Measurements from ENCODE around the gene ALDH4A1. TPM values are rescaled to one million over a fixed set of nuclear protein-coding genes. Genes with fewer than 3 reads are reported as not detected.

The ALDH4A1 gene
- total RNA-seq, 1 donor from 2014 or later = 6.5 TPM

GRCh38 chr1:18886003-18886335, 16.4 kb downstream of the ALDH4A1 start:
- Mint-ChIP-seq H3K27me3 (no peaks in the 10 kb centered on the region), H3K9me3 (no peaks in the 10 kb centered on the region), H3K36me3 (ENCODE audit: low read depth) (peaks cover 2% of the 10 kb centered on the region), H3K27ac (no peak overlapping the region), H3K4me1 (no peaks in the 10 kb centered on the region), H3K4me3 (no peak overlapping the region)
- intact Hi-C loops (cut with micrococcal nuclease) = no loop called here
- ATAC-seq (ENCODE audit: low read depth) (no peak), DNase-seq (no peak)
- CTCF ChIA-PET = interaction anchor here (3.3 to 5.2 kb wide), 2 partner anchors 22 to 85 kb away, joined by 26 to 76 read pairs; no protein-coding TSS in a partner anchor
- TF ChIP-seq, protein P1, sequence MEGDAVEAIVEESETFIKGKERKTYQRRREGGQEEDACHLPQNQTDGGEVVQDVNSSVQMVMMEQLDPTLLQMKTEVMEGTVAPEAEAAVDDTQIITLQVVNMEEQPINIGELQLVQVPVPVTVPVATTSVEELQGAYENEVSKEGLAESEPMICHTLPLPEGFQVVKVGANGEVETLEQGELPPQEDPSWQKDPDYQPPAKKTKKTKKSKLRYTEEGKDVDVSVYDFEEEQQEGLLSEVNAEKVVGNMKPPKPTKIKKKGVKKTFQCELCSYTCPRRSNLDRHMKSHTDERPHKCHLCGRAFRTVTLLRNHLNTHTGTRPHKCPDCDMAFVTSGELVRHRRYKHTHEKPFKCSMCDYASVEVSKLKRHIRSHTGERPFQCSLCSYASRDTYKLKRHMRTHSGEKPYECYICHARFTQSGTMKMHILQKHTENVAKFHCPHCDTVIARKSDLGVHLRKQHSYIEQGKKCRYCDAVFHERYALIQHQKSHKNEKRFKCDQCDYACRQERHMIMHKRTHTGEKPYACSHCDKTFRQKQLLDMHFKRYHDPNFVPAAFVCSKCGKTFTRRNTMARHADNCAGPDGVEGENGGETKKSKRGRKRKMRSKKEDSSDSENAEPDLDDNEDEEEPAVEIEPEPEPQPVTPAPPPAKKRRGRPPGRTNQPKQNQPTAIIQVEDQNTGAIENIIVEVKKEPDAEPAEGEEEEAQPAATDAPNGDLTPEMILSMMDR (IDR thresholded peaks at IDR 0.05) = no peak
- POLR2A ChIA-PET = no interaction called here

DNA sequence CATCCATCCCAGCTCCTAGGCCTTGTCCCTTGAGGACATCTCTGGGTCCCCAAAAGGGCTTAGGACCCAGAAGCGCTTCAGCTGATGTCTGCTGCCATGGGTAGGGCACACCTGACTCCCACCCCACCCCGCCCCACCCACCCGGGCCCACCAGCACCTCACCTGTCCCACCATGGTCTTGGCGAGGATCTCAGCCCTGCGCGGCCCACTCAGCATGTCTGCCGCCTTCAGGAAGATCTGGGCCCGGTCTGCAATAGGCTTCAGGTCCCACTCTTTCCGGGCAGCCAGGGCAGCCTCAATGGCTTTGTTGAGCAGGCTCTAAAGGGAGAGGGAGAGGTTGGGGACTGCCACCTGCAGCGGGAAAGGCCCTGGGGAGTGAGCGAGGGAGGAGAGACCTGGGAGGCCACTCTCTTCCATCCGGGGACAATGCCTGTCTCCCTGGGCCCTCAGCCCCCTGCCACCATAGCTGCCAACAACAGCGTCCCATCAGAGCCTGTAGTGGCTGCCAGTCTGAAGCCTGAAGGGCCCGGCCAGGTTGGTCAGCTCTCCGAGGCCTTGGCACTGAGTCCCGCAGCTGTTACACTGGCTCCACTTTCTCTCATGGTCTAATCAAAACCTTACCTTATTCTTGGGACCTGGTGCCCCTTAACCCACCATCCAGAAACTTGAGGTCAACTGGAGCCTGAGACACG, 16.9 kb downstream of the ALDH4A1 start:
- POLR2A ChIA-PET = no interaction called here
- H3K9me3 Mint-ChIP-seq = no peaks in the 10 kb centered on the region
- H3K27ac Mint-ChIP-seq = no peak overlapping the region
- ATAC-seq (ENCODE audit: low read depth) = no peak
- TF ChIP-seq, protein P1 (IDR thresholded peaks at IDR 0.05) = no peak
- no peak overlapping the region for H3K4me3 Mint-ChIP-seq
- CTCF ChIA-PET = interaction anchor here (1.0 to 5.2 kb wide), 5 partner anchors 12 to 355 kb away, joined by 3 to 76 read pairs (median 8); no protein-coding TSS in a partner anchor
- no peaks in the 10 kb centered on the region for H3K27me3 Mint-ChIP-seq
- H3K36me3 Mint-ChIP-seq (ENCODE audit: low read depth) = peaks cover 2% of the 10 kb centered on the region
- intact Hi-C loops (cut with micrococcal nuclease) = no loop called here
- no peaks in the 10 kb centered on the region for H3K4me1 Mint-ChIP-seq
- DNase-seq = no peak

DNA sequence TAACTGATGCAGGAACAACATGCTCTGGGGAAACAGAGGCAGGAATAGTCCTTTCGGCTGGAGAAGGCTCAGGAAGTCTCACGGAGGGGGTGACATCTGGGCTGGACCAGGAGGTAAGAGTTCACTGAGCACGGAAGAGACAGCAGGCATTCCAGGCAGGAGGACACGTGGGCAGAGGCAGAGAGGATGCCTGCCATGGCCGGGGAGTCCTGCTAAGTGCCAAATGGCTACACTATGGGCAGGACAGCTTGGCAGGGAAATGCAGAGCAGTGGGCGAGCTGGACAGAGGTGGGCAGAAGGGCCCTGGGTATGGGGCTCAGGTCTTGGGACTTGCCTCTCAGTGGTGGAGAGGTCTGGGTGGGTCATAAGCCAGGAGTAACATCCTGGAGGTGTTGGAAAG, 17.6 kb downstream of the ALDH4A1 start:
- no peaks in the 10 kb centered on the region for H3K27me3 Mint-ChIP-seq

GRCh38 chr1:18884419-18884717, 18.0 kb downstream of the ALDH4A1 start:
- ATAC-seq (ENCODE audit: low read depth) (no peak), DNase-seq (no peak)
- intact Hi-C loops (cut with micrococcal nuclease) = loop anchor here (1.0 kb wide), 7 partner anchors 18 to 357 kb away; partner anchors contain the start of gene ALDH4A1
- ChIA-PET POLR2A (interaction anchor here (1.2 kb wide), 1 partner anchor 88 kb away, joined by 5 read pairs; no protein-coding TSS in a partner anchor), CTCF (interaction anchor here (0.6 to 5.2 kb wide), 19 partner anchors 9 to 357 kb away, joined by 3 to 76 read pairs (median 5); partner anchors contain the start of gene ALDH4A1)
- H3K9me3 Mint-ChIP-seq = no peaks in the 10 kb centered on the region
- H3K4me1 Mint-ChIP-seq = no peaks in the 10 kb centered on the region
- H3K27ac Mint-ChIP-seq = no peak overlapping the region
- TF ChIP-seq, protein P1 (IDR thresholded peaks at IDR 0.05) = peak; percentile 14
- no peak overlapping the region for H3K4me3 Mint-ChIP-seq
- H3K27me3 Mint-ChIP-seq = no peaks in the 10 kb centered on the region
- H3K36me3 Mint-ChIP-seq (ENCODE audit: low read depth) = peaks cover 2% of the 10 kb centered on the region

More for the DNA sequence above, 17.6 kb downstream of the ALDH4A1 start:
- ChIA-PET CTCF (interaction anchor here (0.7 to 5.2 kb wide), 16 partner anchors 10 to 356 kb away, joined by 3 to 76 read pairs (median 6); partner anchors contain the start of gene ALDH4A1), POLR2A (interaction anchor here (1.2 kb wide), 1 partner anchor 87 kb away, joined by 5 read pairs; no protein-coding TSS in a partner anchor)
- no peaks in the 10 kb centered on the region for H3K4me1 Mint-ChIP-seq
- no peaks in the 10 kb centered on the region for H3K9me3 Mint-ChIP-seq
- TF ChIP-seq, protein P1 (IDR thresholded peaks at IDR 0.05) = no peak
- no peak overlapping the region for H3K27ac Mint-ChIP-seq
- ATAC-seq (ENCODE audit: low read depth) = no peak
- intact Hi-C loops (cut with micrococcal nuclease) = loop anchor here (1.0 kb wide), 7 partner anchors 18 to 357 kb away; partner anchors contain the start of gene ALDH4A1
- peaks cover 2% of the 10 kb centered on the region for H3K36me3 Mint-ChIP-seq (ENCODE audit: low read depth)
- no peak overlapping the region for H3K4me3 Mint-ChIP-seq
- DNase-seq = no peak
